Subcutaneous adipose tissue (tissue), 4 donors: Measurements from ENCODE around the gene MAP2K1. TPM values are rescaled to one million over a fixed set of nuclear protein-coding genes. Genes with fewer than 3 reads are reported as not detected.

Experiments used
- CTCF ChIP-seq: fragments of 450-650 bp; IDR thresholded peaks from one replicate; pipeline ENCODE4 v1.5.1; 2016; ENCODE audit warnings: low read depth, mild to moderate bottlenecking, control low read depth, antibody characterized with exemption, moderate library complexity
- total RNA-seq, 4 donors: library from RNA; depleted of rRNA; stranded (reverse); fragments of >200 nt; gene quantifications; one replicate each; pipeline ENCODE4 v1.1.0, GENCODE V29; 2016

MAP2K1 gene
- total RNA-seq, 4 donors from 2014 or later, result 57.6 to 70.7 (median 65.4) TPM

- no peak for TF ChIP-seq CTCF
These were observed 42.8 kb downstream of the MAP2K1 start for GRCh38 chr15:66429546-66429945.

GRCh38 chr15:66430627-66431255, 44.0 kb downstream of the MAP2K1 start:
- TF ChIP-seq CTCF, result no peak

GRCh38 chr15:66433726-66434125, 47.0 kb downstream of the MAP2K1 start:
- TF ChIP-seq CTCF, result no peak

- no peak for TF ChIP-seq CTCF
These were observed 53.8 kb downstream of the MAP2K1 start for GRCh38 chr15:66440501-66440900.

- TF ChIP-seq CTCF, result no peak
These were observed 65.7 kb downstream of the MAP2K1 start for GRCh38 chr15:66452420-66452819.

- TF ChIP-seq CTCF, result no peak
These were observed 66.4 kb downstream of the MAP2K1 start for GRCh38 chr15:66452971-66453580.

GRCh38 chr15:66454143-66454542, 67.4 kb downstream of the MAP2K1 start:
- TF ChIP-seq CTCF, result no peak
